Measurements from ENCODE around the gene CHMP4A. TPM values are rescaled to one million over a fixed set of nuclear protein-coding genes. Genes with fewer than 3 reads are reported as not detected.

The CHMP4A gene
- total RNA-seq, 4 donors from 2014 or later = 43.9 to 118 (median 82.1) TPM

DNA sequence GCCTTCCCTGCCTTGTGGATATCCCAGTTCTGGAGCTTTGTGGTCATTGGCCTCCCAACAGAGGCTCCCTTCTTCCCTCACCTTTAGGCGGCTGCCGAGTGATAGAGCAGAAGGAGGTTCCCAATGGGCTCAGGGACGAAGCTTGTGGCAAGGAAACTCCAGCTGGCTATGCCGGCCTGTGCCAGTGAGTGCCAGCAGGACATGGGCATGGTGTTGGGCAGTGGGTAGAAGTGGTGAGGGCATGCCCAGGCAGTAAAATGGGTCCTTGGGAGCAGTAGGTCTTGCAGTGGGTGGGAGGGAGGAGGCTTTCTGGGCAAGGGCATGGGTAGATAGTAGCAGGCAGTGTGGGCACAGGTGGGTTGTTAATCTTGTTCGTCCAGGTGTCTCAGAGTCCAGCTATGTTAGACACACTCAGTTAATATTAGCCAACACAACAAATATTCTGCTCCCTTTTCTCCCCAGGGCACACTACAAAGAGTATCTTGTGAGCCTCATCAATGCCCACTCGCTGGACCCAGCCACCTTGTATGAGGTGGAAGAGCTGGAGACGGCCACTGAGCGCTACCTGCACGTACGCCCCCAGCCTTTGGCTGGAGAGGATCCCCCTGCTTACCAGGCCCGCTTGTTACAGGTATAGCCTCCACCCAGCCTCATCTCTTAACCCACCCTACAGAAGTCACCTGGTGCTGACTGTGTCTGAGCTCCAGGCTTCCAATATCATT, 53.4 kb downstream of the CHMP4A start:
- WGBS, 2 donors = 81 to 85% methylated on average over 11 of the region's 11 CpGs
- Histone ChIP-seq H3K4me3 (no peak overlapping the region), H3K9me3 (no peaks in the 10 kb centered on the region), H3K27me3 (no peaks in the 10 kb centered on the region), H3K27ac (peak overlapping the region; percentile 94 to 99 (median 97)), H3K36me3 (peaks cover 12 to 80% (median 54%) of the 10 kb centered on the region in 3 donors), H3K4me1 (peaks cover 0 to 42% (median 19%) of the 10 kb centered on the region in 4 donors)
- TF ChIP-seq, protein P1, sequence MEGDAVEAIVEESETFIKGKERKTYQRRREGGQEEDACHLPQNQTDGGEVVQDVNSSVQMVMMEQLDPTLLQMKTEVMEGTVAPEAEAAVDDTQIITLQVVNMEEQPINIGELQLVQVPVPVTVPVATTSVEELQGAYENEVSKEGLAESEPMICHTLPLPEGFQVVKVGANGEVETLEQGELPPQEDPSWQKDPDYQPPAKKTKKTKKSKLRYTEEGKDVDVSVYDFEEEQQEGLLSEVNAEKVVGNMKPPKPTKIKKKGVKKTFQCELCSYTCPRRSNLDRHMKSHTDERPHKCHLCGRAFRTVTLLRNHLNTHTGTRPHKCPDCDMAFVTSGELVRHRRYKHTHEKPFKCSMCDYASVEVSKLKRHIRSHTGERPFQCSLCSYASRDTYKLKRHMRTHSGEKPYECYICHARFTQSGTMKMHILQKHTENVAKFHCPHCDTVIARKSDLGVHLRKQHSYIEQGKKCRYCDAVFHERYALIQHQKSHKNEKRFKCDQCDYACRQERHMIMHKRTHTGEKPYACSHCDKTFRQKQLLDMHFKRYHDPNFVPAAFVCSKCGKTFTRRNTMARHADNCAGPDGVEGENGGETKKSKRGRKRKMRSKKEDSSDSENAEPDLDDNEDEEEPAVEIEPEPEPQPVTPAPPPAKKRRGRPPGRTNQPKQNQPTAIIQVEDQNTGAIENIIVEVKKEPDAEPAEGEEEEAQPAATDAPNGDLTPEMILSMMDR (IDR thresholded peaks at IDR 0.05) = no peak
- TF ChIP-seq POLR2A (IDR thresholded peaks at IDR 0.05) (no peak), EP300 (IDR thresholded peaks at IDR 0.05) (no peak)
- no peak for DNase-seq (ENCODE audit: low spot score in 2 of 2)

Small RNA genes within 50 kb of the gene (small RNA-seq; reads per million reads assigned to genes)
- not detected for gene AL136295.4
- not detected for gene CHMP4A
- gene IPO4 = not detected
- not detected for gene IRF9
- gene MDP1 = not detected

Other genes with a start within 250 kb of the CHMP4A start
- gene DHRS4L2, start 224.6 kb downstream of the CHMP4A start, total RNA-seq = 10 to 100 TPM; 15.3 to 19.6 (median 17.7) TPM
- under 1 TPM in 3 of 4 donors, not detected in 1; 0.42 to 0.60 (median 0.44) TPM for gene CARMIL3, start 161.5 kb downstream of the CHMP4A start, total RNA-seq
- not detected for gene CPNE6, start 141.9 kb downstream of the CHMP4A start, total RNA-seq
- gene PCK2, start 119.2 kb downstream of the CHMP4A start, total RNA-seq = 10 to 100 TPM; 28.9 to 49.2 (median 34.3) TPM
- 100 to 1,000 TPM in 2 of 4 donors, 10 to 100 TPM in 2; 68.9 to 126 (median 98.9) TPM for gene DCAF11, start 98.7 kb downstream of the CHMP4A start, total RNA-seq
- gene NRL, start 98.5 kb downstream of the CHMP4A start, total RNA-seq = 1 to 10 TPM; 4.8 to 7.0 (median 5.9) TPM
- 1 to 10 TPM in 1 of 4 donors, under 1 TPM in 1, not detected in 2; 0.78 to 1.3 TPM for gene FITM1, start 82.8 kb downstream of the CHMP4A start, total RNA-seq
- gene PSME1, start 77.3 kb downstream of the CHMP4A start, total RNA-seq = 100 to 1,000 TPM in 3 of 4 donors, 10 to 100 TPM in 1; 96.9 to 130 (median 110) TPM
- gene EMC9, start 71.9 kb downstream of the CHMP4A start, total RNA-seq = 10 to 100 TPM in 2 of 4 donors, 1 to 10 TPM in 2; 9.2 to 22.7 (median 14.4) TPM
- 10 to 100 TPM; 33.7 to 64.0 (median 51.9) TPM for gene PSME2, start 66.9 kb downstream of the CHMP4A start, total RNA-seq
- 100 to 1,000 TPM in 1 of 4 donors, 10 to 100 TPM in 3; 33.5 to 112 (median 72.9) TPM for gene RNF31, start 66.0 kb downstream of the CHMP4A start, total RNA-seq
- gene IRF9, start 52.2 kb downstream of the CHMP4A start, total RNA-seq = 100 to 1,000 TPM in 1 of 4 donors, 10 to 100 TPM in 3; 55.7 to 106 (median 65.8) TPM
- gene REC8, start 41.4 kb downstream of the CHMP4A start, total RNA-seq = 10 to 100 TPM in 3 of 4 donors, 1 to 10 TPM in 1; 6.5 to 25.5 (median 16.3) TPM
- gene IPO4, start 24.7 kb downstream of the CHMP4A start, total RNA-seq = 10 to 100 TPM; 19.4 to 88.5 (median 26.9) TPM
- 10 to 100 TPM; 46.8 to 61.3 (median 54.6) TPM for gene TM9SF1, start 18.0 kb downstream of the CHMP4A start, total RNA-seq
- gene TSSK4, start 7.8 kb downstream of the CHMP4A start, total RNA-seq = not detected
- 10 to 100 TPM; 16.5 to 48.3 (median 28.9) TPM for gene MDP1, start 2.6 kb upstream of the CHMP4A start, total RNA-seq
- 100 to 1,000 TPM in 2 of 4 donors, 10 to 100 TPM in 2; 68.6 to 109 (median 98.3) TPM for gene NEDD8, start 18.9 kb upstream of the CHMP4A start, total RNA-seq
- 10 to 100 TPM; 46.5 to 63.4 (median 57.2) TPM for gene GMPR2, start 19.4 kb upstream of the CHMP4A start, total RNA-seq
- 10 to 100 TPM; 53.9 to 66.4 (median 60.8) TPM for gene TINF2, start 29.1 kb upstream of the CHMP4A start, total RNA-seq
- gene TGM1, start 49.7 kb upstream of the CHMP4A start, total RNA-seq = 10 to 100 TPM; 13.5 to 53.5 (median 19.4) TPM
- gene RABGGTA, start 58.1 kb upstream of the CHMP4A start, total RNA-seq = 10 to 100 TPM; 36.5 to 68.4 (median 42.9) TPM
- gene DHRS1, start 86.3 kb upstream of the CHMP4A start, total RNA-seq = 10 to 100 TPM; 15.7 to 43.5 (median 22.6) TPM
- gene NOP9, start 86.4 kb upstream of the CHMP4A start, total RNA-seq = 10 to 100 TPM; 17.0 to 24.9 (median 20.4) TPM
- 10 to 100 TPM in 3 of 4 donors, 1 to 10 TPM in 1; 9.4 to 34.5 (median 14.2) TPM for gene CIDEB, start 94.5 kb upstream of the CHMP4A start, total RNA-seq
- 10 to 100 TPM; 15.5 to 31.5 (median 20.2) TPM for gene LTB4R2, start 96.7 kb upstream of the CHMP4A start, total RNA-seq
- 10 to 100 TPM in 3 of 4 donors, 1 to 10 TPM in 1; 8.4 to 14.4 (median 11.8) TPM for gene LTB4R, start 98.0 kb upstream of the CHMP4A start, total RNA-seq
- 10 to 100 TPM; 32.0 to 68.1 (median 53.2) TPM for gene ADCY4, start 121.6 kb upstream of the CHMP4A start, total RNA-seq
- gene RIPK3, start 126.5 kb upstream of the CHMP4A start, total RNA-seq = 1 to 10 TPM; 4.0 to 9.6 (median 9.0) TPM
- 100 to 1,000 TPM in 2 of 4 donors, 10 to 100 TPM in 2; 58.6 to 132 (median 99.1) TPM for gene NFATC4, start 154.7 kb upstream of the CHMP4A start, total RNA-seq
- 10 to 100 TPM; 17.4 to 24.7 (median 19.4) TPM for gene NYNRIN, start 185.5 kb upstream of the CHMP4A start, total RNA-seq
- 1 to 10 TPM; 2.1 to 6.9 (median 5.1) TPM for gene CBLN3, start 216.2 kb upstream of the CHMP4A start, total RNA-seq
- 100 to 1,000 TPM in 1 of 4 donors, 10 to 100 TPM in 3; 66.8 to 106 (median 84.5) TPM for gene KHNYN, start 216.5 kb upstream of the CHMP4A start, total RNA-seq
- 10 to 100 TPM; 37.9 to 64.9 (median 60.8) TPM for gene SDR39U1, start 229.3 kb upstream of the CHMP4A start, total RNA-seq